ENCODE results near the gene BSN.

The BSN gene

DNA sequence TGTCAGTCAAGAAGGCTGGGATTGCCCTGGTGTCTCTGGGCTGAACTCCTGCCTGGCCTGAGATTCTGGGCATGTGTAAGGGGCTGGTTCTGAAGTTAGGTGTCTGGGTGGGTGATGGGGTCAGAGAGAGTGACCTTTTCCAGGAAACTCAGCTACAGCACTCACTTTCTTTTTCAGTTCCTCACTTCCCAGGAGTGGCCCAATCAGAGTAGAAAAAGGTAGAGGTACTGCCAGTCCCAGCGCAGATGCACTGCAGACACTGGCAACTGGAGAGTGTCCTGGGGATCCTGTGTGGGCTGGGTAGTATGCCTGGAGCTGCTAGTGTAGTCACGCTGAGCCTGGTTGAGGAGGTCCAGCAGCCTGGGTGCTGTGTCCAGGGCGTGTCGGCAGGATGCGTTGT lies 73.4 kb downstream of the BSN start:
- Histone ChIP-seq H3F3A (ENCODE audit: insufficient read depth) (no peaks in the 10 kb centered on the region), H3K9ac (ENCODE audit: low read length) (no peak overlapping the region), H2AFZ (ENCODE audit: low read depth, low read length, severe bottlenecking) (no peak overlapping the region), H3K27me3 (ENCODE audit: low read length) (no peaks in the 10 kb centered on the region), H3K9me3 (ENCODE audit: insufficient read depth, low read length) (peaks cover 5% of the 10 kb centered on the region; the same call in 1 of the 2 replicates), H3K9me2 (replicated peaks; ENCODE audit: insufficient read depth, low read length) (no peaks in the 10 kb centered on the region), H4K20me1 (ENCODE audit: low read depth, low read length) (no peaks in the 10 kb centered on the region), H3K79me2 (ENCODE audit: insufficient read depth, low read length) (no peaks in the 10 kb centered on the region), H3K36me3 (ENCODE audit: low read length) (no peaks in the 10 kb centered on the region), H3K4me3 (ENCODE audit: insufficient read depth, low read length, poor library complexity, severe bottlenecking) (no peak overlapping the region), H3K4me2 (ENCODE audit: low read depth, low read length, poor library complexity, severe bottlenecking) (no peak overlapping the region), H3K27ac (ENCODE audit: low read depth, low read length) (no peak overlapping the region)
- TF ChIP-seq EZH2phosphoT487 (conservative IDR thresholded peaks at IDR 0.05; ENCODE audit: low read length), result no peak
- TF ChIP-seq, protein P1, sequence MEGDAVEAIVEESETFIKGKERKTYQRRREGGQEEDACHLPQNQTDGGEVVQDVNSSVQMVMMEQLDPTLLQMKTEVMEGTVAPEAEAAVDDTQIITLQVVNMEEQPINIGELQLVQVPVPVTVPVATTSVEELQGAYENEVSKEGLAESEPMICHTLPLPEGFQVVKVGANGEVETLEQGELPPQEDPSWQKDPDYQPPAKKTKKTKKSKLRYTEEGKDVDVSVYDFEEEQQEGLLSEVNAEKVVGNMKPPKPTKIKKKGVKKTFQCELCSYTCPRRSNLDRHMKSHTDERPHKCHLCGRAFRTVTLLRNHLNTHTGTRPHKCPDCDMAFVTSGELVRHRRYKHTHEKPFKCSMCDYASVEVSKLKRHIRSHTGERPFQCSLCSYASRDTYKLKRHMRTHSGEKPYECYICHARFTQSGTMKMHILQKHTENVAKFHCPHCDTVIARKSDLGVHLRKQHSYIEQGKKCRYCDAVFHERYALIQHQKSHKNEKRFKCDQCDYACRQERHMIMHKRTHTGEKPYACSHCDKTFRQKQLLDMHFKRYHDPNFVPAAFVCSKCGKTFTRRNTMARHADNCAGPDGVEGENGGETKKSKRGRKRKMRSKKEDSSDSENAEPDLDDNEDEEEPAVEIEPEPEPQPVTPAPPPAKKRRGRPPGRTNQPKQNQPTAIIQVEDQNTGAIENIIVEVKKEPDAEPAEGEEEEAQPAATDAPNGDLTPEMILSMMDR (IDR thresholded peaks at IDR 0.05; ENCODE audit: insufficient read depth, low read length, poor library complexity, severe bottlenecking), result no peak

DNA sequence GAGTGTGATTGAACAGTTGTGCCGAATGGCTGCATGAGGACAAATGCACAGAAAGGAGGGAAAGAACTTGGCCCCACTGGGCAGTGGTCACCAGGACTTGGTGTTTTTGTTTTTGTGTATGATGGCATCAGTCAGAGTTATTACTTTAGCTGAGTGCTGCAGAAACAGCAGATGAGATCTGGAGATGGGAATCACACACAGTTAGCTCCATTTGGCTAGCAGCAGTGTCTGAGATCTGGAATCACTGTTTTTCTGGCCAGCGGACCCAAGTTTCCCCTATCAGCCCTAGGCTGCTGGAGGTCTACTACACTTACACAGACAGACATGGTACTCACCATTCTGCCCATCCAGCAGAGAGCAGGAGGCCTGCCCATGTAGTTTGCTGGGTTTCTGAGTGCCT lies 74.0 kb downstream of the BSN start:
- H3K79me2 ChIP-seq (ENCODE audit: insufficient read depth, low read length), result no peaks in the 10 kb centered on the region
- no peaks in the 10 kb centered on the region for H3K36me3 ChIP-seq (ENCODE audit: low read length)
- no peaks in the 10 kb centered on the region for H3K9me2 ChIP-seq (replicated peaks; ENCODE audit: insufficient read depth, low read length)
- H3K4me3 ChIP-seq (ENCODE audit: insufficient read depth, low read length, poor library complexity, severe bottlenecking), result no peak overlapping the region
- TF ChIP-seq, protein P1 (IDR thresholded peaks at IDR 0.05; ENCODE audit: insufficient read depth, low read length, poor library complexity, severe bottlenecking), result no peak
- TF ChIP-seq EZH2phosphoT487 (conservative IDR thresholded peaks at IDR 0.05; ENCODE audit: low read length), result no peak
- no peaks in the 10 kb centered on the region for H3K27me3 ChIP-seq (ENCODE audit: low read length)
- peaks cover 5% of the 10 kb centered on the region; the same call in 1 of the 2 replicates for H3K9me3 ChIP-seq (ENCODE audit: insufficient read depth, low read length)
- no peak overlapping the region for H3K4me2 ChIP-seq (ENCODE audit: low read depth, low read length, poor library complexity, severe bottlenecking)
- H2AFZ ChIP-seq (ENCODE audit: low read depth, low read length, severe bottlenecking), result no peak overlapping the region
- no peak overlapping the region for H3K27ac ChIP-seq (ENCODE audit: low read depth, low read length)
- no peak overlapping the region for H3K9ac ChIP-seq (ENCODE audit: low read length)
- no peaks in the 10 kb centered on the region for H3F3A ChIP-seq (ENCODE audit: insufficient read depth)
- H4K20me1 ChIP-seq (ENCODE audit: low read depth, low read length), result no peaks in the 10 kb centered on the region

DNA sequence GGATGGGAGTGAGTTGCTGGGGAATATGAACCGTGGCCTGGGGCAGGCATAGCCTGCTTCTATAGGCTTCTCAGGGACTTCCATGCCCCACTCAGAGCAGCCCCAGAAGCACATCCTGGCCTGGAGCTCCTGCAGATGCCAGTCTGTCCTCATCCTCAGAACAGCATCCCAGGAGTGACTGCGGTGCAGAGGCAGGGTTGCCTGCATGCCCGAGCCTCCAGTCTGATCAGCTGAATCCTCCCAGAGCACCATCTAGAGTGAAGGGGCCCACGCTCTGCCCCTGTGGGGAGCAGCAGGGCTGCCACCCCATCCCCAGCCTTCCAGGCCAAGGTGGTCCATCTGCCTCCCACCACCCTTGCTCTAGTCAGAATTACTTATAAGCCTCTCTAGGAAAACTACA lies 75.2 kb downstream of the BSN start:
- H3K9me2 ChIP-seq (replicated peaks; ENCODE audit: insufficient read depth, low read length), result no peaks in the 10 kb centered on the region
- H3K4me2 ChIP-seq (ENCODE audit: low read depth, low read length, poor library complexity, severe bottlenecking), result no peak overlapping the region
- no peaks in the 10 kb centered on the region for H3K27me3 ChIP-seq (ENCODE audit: low read length)
- H3K9me3 ChIP-seq (ENCODE audit: insufficient read depth, low read length), result peaks cover 5% of the 10 kb centered on the region; the same call in 1 of the 2 replicates
- H3K4me3 ChIP-seq (ENCODE audit: insufficient read depth, low read length, poor library complexity, severe bottlenecking), result no peak overlapping the region
- H3K36me3 ChIP-seq (ENCODE audit: low read length), result no peaks in the 10 kb centered on the region
- H2AFZ ChIP-seq (ENCODE audit: low read depth, low read length, severe bottlenecking), result no peak overlapping the region
- no peak for TF ChIP-seq EZH2phosphoT487 (conservative IDR thresholded peaks at IDR 0.05; ENCODE audit: low read length)
- TF ChIP-seq, protein P1 (IDR thresholded peaks at IDR 0.05; ENCODE audit: insufficient read depth, low read length, poor library complexity, severe bottlenecking), result no peak
- no peak overlapping the region for H3K27ac ChIP-seq (ENCODE audit: low read depth, low read length)
- no peak overlapping the region for H3K9ac ChIP-seq (ENCODE audit: low read length)
- no peaks in the 10 kb centered on the region for H3F3A ChIP-seq (ENCODE audit: insufficient read depth)
- no peaks in the 10 kb centered on the region for H4K20me1 ChIP-seq (ENCODE audit: low read depth, low read length)
- no peaks in the 10 kb centered on the region for H3K79me2 ChIP-seq (ENCODE audit: insufficient read depth, low read length)

All from SU-DHL-6 (cell line).